CD1c-positive myeloid dendritic cell (primary cell): ENCODE results near the gene DDX39A.
A peak's percentile ranks its signal among the peaks of the same experiment; 100 is the strongest.
"Not testable (repeated sequence)": the region's sequence is repeated elsewhere in the genome, so short reads cannot be mapped to it uniquely, and the experiment has no call there.

ENCODE experiments used
- DNase-seq: peaks from one replicate; pipeline ENCODE4 v3.0.0-alpha.2; 2016; ENCODE audit errors: extremely low spot score

The DDX39A gene

GRCh38 chr19:14419106-14419813 lies at the start of gene DDX39A:
Gene DDX39A, minus strand, starts transcription at chr19:14419341. Its CDS starts 6,121 bp downstream, at chr19:14413220.
- DNase-seq: peak; percentile 99

DNA sequence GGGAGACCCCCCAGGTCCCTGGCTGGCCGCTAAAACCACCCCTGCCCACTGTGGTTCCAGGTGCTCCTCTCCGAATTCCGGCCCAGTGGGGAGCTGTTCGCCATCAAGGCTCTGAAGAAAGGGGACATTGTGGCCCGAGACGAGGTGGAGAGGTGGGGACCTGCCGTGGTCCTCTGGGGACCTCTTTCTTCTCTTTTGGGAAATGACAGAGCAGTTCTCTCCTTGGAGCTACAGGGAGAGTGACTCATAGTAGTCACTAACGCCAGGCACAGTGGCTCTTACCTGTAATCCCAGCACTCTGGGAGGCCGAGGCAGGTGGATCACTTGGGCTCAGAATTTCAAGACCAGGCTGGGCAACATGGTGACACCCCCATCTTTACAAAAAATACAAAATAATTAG lies 48.7 kb upstream of the DDX39A start:
- DNase-seq: no peak

DNA sequence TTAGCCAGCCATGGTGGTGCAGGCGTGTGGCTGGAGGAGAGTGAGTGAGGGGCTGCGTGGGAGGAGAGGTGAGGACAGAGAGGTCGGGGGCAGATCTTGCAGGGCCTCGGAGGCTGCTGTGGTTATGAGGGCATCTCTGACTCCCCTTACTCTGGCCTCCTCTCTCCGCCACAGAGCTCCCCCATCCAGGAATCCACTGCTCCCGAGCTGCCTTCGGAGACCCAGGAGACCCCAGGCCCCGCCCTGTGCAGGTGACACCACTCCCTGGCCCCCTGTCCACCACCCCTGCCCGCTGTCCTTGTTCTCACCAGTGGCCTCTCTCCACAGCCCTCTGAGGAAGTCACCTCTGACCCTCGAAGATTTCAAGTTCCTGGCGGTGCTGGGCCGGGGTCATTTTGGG lies 48.2 kb upstream of the DDX39A start:
- no peak for DNase-seq

GRCh38 chr19:14463747-14464146 lies 44.6 kb upstream of the DDX39A start:
- DNase-seq: no peak

GRCh38 chr19:14462401-14462800 lies 43.3 kb upstream of the DDX39A start:
- DNase-seq: not testable (repeated sequence)

DNA sequence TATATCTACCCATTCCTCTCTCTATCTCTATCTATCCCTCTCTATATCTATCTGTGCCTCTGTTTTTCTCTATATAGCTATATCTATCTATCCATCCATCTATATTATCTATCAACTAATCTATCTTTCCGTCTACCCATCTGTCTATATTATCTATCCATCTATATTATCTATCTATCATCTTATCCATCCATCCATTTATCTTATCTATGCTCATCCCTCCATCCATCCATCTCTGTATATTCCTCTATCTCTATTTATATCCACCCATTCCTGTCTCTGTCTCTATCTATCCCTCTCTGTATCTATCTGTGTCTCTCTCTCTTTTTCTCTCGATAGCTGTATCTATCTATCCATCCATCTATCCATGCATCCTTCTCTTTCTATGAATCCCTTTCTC lies 41.8 kb upstream of the DDX39A start:
- DNase-seq: no peak

GRCh38 chr19:14459703-14460102 lies 40.6 kb upstream of the DDX39A start:
- DNase-seq: no peak

- not testable (repeated sequence) for DNase-seq
Measured at GRCh38 chr19:14452303-14452702, 33.2 kb upstream of the DDX39A start.

GRCh38 chr19:14450876-14451275 lies 31.7 kb upstream of the DDX39A start:
- no peak for DNase-seq

GRCh38 chr19:14450168-14450874 lies 31.2 kb upstream of the DDX39A start:
- DNase-seq: peak; percentile 54

DNA sequence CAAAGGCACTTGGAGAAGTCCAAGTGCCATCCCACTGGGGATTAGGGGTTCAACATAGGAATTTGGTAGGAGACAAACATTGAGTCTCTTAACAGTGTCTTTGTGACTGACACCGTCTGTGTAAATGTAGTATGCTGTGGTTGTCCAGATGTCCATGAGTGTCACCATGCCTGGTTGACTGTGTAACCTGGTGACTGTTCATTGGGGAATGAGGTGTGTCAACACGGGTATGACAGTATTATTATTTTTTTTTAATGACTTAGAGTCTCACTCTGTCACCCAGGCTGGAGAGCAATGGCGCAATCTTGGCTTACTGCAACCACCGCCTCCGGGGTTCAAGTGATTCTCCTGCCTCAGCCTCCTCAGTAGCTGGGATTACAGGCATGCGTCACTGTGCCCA lies 30.2 kb upstream of the DDX39A start:
- no peak for DNase-seq

DNA sequence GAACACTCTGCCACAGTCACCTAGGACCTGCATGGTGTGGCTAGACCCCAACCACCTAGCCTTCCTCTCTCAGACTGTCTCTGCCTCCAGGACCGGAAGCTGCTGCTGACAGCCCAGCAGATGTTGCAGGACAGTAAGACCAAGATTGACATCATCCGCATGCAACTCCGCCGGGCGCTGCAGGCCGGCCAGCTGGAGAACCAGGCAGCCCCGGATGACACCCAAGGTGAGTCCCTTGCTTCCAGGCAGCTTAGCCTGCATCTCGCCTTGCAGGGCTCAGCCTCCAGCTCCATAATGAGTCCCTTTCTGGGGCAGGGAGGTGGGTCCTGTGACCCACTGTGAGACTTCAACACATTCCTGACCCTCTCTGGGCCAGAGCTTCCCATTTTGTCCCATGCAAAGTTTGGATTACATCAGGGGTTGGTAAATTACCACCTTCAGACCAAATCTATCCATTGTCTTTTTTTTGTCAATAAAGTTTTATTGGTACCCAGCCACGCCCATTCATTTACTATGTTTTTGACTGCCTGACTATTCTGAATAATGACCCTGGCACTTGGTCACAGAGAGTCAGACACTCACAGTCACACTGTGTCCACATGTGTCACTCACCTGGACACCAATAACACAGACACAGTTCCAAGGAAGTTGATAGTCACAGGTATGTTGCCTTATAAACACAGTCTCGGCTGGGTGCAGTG lies 27.3 kb upstream of the DDX39A start:
- no peak for DNase-seq

DNA sequence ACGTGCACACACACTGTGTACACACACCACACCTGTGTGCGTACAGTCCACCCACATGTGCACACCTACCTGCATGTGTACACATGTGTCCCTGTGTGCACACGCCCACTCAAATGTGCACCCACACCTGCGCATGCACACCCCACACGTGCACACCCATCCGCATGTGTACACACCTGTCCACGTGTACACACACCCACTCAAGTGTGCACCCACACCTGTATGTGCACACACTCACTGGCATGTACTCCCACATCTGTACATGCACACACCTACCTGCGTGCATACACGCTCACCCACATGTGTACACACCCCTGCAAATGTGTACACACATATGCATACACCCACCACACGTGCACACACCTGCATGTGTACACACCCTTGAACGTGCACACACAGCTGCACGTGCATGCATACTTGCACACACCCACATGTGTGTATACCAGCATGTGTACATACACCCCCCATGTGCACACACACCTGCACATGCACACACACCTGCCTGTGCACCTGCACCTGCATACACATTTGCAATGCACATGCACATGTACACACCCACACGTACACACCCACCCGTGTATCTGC lies 24.6 kb upstream of the DDX39A start:
- DNase-seq: no peak

GRCh38 chr19:14442891-14443631 lies 23.9 kb upstream of the DDX39A start:
- DNase-seq: no peak

DNA sequence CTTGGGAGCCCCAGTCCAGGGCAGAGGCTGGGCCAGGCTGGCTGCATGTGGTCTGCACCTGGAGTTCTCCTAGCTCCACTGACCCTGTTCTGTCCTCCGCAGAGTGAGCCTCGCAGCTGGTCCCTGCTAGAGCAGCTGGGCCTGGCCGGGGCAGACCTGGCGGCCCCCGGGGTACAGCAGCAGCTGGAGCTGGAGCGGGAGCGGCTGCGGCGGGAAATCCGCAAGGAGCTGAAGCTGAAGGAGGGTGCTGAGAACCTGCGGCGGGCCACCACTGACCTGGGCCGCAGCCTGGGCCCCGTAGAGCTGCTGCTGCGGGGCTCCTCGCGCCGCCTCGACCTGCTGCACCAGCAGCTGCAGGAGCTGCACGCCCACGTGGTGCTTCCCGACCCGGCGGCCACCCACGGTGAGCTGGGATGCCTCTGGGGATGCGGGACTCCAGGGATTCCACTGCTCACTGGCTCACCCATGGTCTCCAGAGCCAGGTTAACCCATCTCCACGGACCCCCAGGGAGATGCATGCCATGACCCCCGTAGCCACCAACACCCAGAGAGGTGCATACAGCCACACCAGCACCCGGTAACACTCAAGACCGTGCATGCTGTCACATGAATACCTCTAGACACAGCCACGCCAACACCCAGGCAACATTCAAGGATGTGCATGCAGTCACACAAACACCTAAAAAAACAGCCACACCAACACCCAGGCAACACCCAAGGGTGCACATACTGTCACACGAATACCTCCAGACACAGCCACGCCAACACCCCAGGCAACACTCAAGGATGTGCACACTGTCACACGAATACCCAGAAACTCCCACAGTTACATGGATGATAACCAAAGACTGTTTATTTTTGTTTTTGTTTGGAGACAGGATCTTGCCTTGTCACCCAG lies 22.1 kb upstream of the DDX39A start:
- no peak for DNase-seq

DNA sequence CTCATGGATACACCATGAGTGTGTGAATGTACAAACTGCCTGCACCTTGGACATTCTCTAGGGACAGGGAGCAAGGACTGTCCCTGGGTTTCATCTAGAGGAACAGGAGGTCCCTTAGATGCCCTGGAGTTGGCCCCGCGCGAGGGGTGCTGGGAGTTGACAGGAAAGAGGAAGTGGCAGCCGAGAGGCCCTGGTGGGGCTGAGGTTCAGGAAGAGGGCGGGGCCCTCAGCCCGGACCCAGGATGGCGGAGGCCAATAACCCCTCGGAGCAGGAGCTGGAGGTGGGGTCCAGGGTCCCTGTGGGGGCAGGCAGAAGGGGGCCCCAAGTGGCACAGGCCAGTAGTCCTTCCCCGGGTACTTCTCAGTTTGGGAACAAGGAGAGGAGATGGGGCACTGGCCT lies 20.9 kb upstream of the DDX39A start:
- DNase-seq: peak; percentile 91

- DNase-seq: no peak
Measured at GRCh38 chr19:14439014-14439413, 19.9 kb upstream of the DDX39A start.

DNA sequence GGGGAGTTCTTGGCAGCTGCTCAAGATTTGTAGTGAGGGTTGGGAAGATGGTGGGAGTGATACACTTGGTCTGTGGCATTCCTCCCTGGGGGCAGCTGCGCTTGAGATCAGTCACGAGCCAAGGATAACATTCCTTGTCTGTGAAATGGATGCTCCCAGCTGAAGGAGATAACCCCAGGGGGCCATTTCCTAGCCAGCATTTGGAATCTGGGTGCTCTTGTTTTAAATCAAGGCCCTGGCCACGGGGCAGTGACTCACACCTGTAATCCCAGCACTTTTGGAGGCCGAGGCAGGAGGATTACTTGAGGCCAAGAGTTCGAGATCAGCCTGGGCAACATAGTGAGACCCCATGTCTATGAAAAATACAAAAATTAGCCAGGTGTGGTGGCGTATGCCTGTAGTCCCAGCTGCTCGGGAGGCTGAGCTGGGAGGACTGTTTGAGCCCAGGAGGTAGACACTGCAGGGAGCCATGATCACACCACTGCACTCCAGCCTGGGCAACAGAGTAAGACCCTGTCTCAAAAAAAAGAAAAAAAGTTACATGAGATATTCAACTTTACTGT lies 18.5 kb upstream of the DDX39A start:
- DNase-seq: no peak

DNA sequence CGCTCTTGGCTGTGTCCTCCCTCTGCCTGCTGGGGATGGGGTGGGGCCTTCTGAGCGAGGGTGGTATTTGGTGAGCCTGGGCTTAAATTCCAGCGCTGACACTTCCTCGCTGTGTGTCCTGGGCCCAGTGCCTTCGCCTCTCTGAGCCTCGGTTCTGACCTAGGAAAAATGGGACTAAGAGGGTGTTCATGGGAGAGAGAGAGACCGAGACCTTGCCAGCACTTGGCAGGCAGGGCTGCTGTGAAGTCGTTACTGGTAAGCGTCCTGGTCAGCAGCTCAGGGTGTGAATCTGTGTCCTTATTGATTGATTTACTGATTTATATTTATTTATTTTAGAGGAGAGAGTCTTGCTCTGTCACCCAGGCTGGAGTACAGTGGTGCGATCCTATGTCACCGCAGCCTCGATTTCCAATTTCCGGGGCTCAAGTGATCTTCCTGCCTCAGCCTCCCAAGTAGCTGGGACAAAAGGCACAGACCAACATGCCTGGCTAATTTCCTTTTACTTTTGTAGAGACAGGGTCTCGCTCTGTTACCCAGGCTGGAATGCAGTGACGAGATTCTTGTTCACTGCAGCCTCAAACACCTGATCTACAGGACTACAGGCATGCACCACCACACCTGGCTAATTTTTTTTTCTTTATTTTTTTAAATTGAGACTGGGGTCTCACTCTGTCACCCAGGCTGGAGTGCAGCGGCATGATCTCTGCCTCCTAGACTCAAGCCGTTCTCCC lies 16.3 kb upstream of the DDX39A start:
- DNase-seq: no peak
